ENCODE results near the gene SARDH.

SARDH gene

GRCh38 chr9:133635533-133636531 lies 102.3 kb downstream of the SARDH start, which contains the start of gene DBH:
Gene DBH, plus strand, starts transcription at chr9:133636363. Its CDS starts 9 bp downstream, at chr9:133636372.
- H3K27me3 ChIP-seq (ENCODE audit: insufficient read depth, low read length), result 0 out of 2 replicates have a peak, but pooled peaks cover 5% of the 10 kb centered on the region
- no peaks in the 10 kb centered on the region for H3K4me1 ChIP-seq (ENCODE audit: insufficient read depth, low read length, severe bottlenecking)
- H3K4me2 ChIP-seq (ENCODE audit: low read length), result no peak within 1 kb of the TSS
- H3K4me3 ChIP-seq (ENCODE audit: low read depth, low read length, poor library complexity, severe bottlenecking), result no peak within 1 kb of the TSS
- no peaks in the 10 kb centered on the region for H3F3A ChIP-seq (ENCODE audit: insufficient read depth, low read length)
- H2AFZ ChIP-seq (ENCODE audit: low read length), result no peak within 1 kb of the TSS
- TF ChIP-seq EZH2 (IDR thresholded peaks at IDR 0.05; ENCODE audit: borderline replicate concordance, low read length), result no peak
- no peak within 1 kb of the TSS for H3K27ac ChIP-seq (ENCODE audit: low read depth, low read length, poor library complexity, severe bottlenecking)
- H3K36me3 ChIP-seq (ENCODE audit: insufficient read depth, low read length), result no peaks in the 10 kb centered on the region
- H3K9me3 ChIP-seq (ENCODE audit: low read length), result no peaks in the 10 kb centered on the region
- H3K9me2 ChIP-seq (ENCODE audit: low read depth, low read length), result no peaks in the 10 kb centered on the region
- H3K79me2 ChIP-seq (ENCODE audit: insufficient read depth, low read length), result no peaks in the 10 kb centered on the region
- H4K20me1 ChIP-seq (ENCODE audit: insufficient read depth, low read length), result no peaks in the 10 kb centered on the region
- no peak within 1 kb of the TSS for H3K9ac ChIP-seq (ENCODE audit: low read length)

GRCh38 chr9:133635098-133635497 lies 103.1 kb downstream of the SARDH start:
- Histone ChIP-seq H3K27me3 (ENCODE audit: insufficient read depth, low read length) (0 out of 2 replicates have a peak, but pooled peaks cover 5% of the 10 kb centered on the region), H3K9ac (ENCODE audit: low read length) (no peak overlapping the region), H3K36me3 (ENCODE audit: insufficient read depth, low read length) (no peaks in the 10 kb centered on the region), H3K9me2 (ENCODE audit: low read depth, low read length) (no peaks in the 10 kb centered on the region), H3K4me2 (ENCODE audit: low read length) (no peak overlapping the region), H3K9me3 (ENCODE audit: low read length) (no peaks in the 10 kb centered on the region), H3K27ac (ENCODE audit: low read depth, low read length, poor library complexity, severe bottlenecking) (no peak overlapping the region), H3K79me2 (ENCODE audit: insufficient read depth, low read length) (no peaks in the 10 kb centered on the region), H3F3A (ENCODE audit: insufficient read depth, low read length) (no peaks in the 10 kb centered on the region), H3K4me3 (ENCODE audit: low read depth, low read length, poor library complexity, severe bottlenecking) (no peak overlapping the region), H3K4me1 (ENCODE audit: insufficient read depth, low read length, severe bottlenecking) (no peaks in the 10 kb centered on the region), H2AFZ (ENCODE audit: low read length) (no peak overlapping the region), H4K20me1 (ENCODE audit: insufficient read depth, low read length) (no peaks in the 10 kb centered on the region)
- no peak for TF ChIP-seq EZH2 (IDR thresholded peaks at IDR 0.05; ENCODE audit: borderline replicate concordance, low read length)
- no peak for TF ChIP-seq CTCF (IDR thresholded peaks at IDR 0.05; ENCODE audit: low read length)

- Histone ChIP-seq H3K27me3 (ENCODE audit: insufficient read depth, low read length) (0 out of 2 replicates have a peak, but pooled peaks cover 5% of the 10 kb centered on the region), H4K20me1 (ENCODE audit: insufficient read depth, low read length) (no peaks in the 10 kb centered on the region), H2AFZ (ENCODE audit: low read length) (no peak overlapping the region), H3F3A (ENCODE audit: insufficient read depth, low read length) (no peaks in the 10 kb centered on the region), H3K27ac (ENCODE audit: low read depth, low read length, poor library complexity, severe bottlenecking) (no peak overlapping the region), H3K9me2 (ENCODE audit: low read depth, low read length) (no peaks in the 10 kb centered on the region), H3K9ac (ENCODE audit: low read length) (no peak overlapping the region), H3K36me3 (ENCODE audit: insufficient read depth, low read length) (no peaks in the 10 kb centered on the region), H3K4me2 (ENCODE audit: low read length) (no peak overlapping the region), H3K79me2 (ENCODE audit: insufficient read depth, low read length) (no peaks in the 10 kb centered on the region), H3K9me3 (ENCODE audit: low read length) (no peaks in the 10 kb centered on the region), H3K4me3 (ENCODE audit: low read depth, low read length, poor library complexity, severe bottlenecking) (no peak overlapping the region), H3K4me1 (ENCODE audit: insufficient read depth, low read length, severe bottlenecking) (no peaks in the 10 kb centered on the region)
- no peak for TF ChIP-seq CTCF (IDR thresholded peaks at IDR 0.05; ENCODE audit: low read length)
- no peak for TF ChIP-seq EZH2 (IDR thresholded peaks at IDR 0.05; ENCODE audit: borderline replicate concordance, low read length)
These were observed 104.0 kb downstream of the SARDH start for GRCh38 chr9:133634081-133634691.
